Stomach (tissue), 4 donors: ENCODE data around the gene USP48.

Experiments
- CTCF ChIP-seq, 7 experiments: fragments of 450-650 bp in 4 of 7; fragments of 200-600 bp in 3 of 7; sonication (generic) in 3 of 7; IDR thresholded peaks; one replicate each; pipeline ENCODE4 v1.5.1; 2016 to 2019; ENCODE audit warnings: antibody characterized with exemption in 7 of 7, control low read depth in 2 of 7, mild to moderate bottlenecking in 1 of 7
- EP300 ChIP-seq: sonication (generic); formaldehyde crosslinking; IDR thresholded peaks from one replicate; pipeline ENCODE4 v1.6.1; 2017; ENCODE audit warnings: antibody characterized with exemption
- POLR2A ChIP-seq, 4 donors: fragments of 450-650 bp; IDR thresholded peaks; one replicate each; pipeline ENCODE4 v1.6.1; 2016; ENCODE audit warnings: antibody characterized with exemption in 4 of 4, control low read depth in 2 of 4, mild to moderate bottlenecking in 1 of 4, moderate library complexity in 1 of 4
- POLR2AphosphoS5 ChIP-seq, 3 donors: sonication (generic); formaldehyde crosslinking; IDR thresholded peaks; one replicate each; pipeline ENCODE4 v1.6.1; 2016; ENCODE audit warnings: antibody characterized with exemption in 3 of 3

DNA sequence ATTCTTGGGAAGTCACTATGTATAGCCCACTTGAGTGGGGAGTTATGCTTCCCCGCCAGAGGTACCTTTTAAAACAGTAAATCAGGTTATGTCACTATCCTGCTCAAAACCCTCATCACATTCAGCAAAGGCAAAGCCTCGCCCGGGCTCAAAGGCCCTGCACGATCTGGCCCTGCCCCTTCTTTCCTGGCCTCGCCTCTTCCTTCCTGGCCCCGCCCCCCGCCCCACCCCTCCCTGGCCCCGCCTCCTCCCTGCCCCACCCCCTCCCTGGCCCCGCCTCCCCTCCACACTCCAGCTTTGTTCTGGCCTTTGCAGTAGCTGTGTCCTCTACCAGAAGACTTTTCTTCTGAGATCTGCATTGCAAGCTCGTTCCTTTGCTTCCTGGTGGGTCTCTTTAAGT, 35.7 kb upstream of the USP48 start:
- TF ChIP-seq POLR2AphosphoS5 (IDR thresholded peaks at IDR 0.05) (no peak), CTCF (IDR thresholded peaks at IDR 0.05) (no peak), POLR2A (IDR thresholded peaks at IDR 0.05) (no peak), EP300 (no peak)
